ENCODE data around the gene VSIG2. TPM values are rescaled to one million over a fixed set of nuclear protein-coding genes. Genes with fewer than 3 reads are reported as not detected.

Gene VSIG2
- total and polyA plus RNA-seq, 2 donors (not counting 3 experiments of a cell fraction or from before 2014, with no cell fraction given), result 1.2 to 7.0 TPM

GRCh38 chr11:124742555-124742954 is 9.5 kb downstream of the VSIG2 start:
- no peak overlapping the region for H3K4me3 ChIP-seq (replicated peaks in 1 of 3; ENCODE audit: insufficient read depth in 1 of 3, low read depth in 1 of 3, low read length in 3 of 3)
- CTCF ChIA-PET, result interaction anchor here (1.1 to 16.9 kb wide), 5 partner anchors 18 to 124 kb away, joined by 3 to 301 read pairs (median 5); partner anchors contain the start of genes ESAM, SIAE and SPA17
- no peaks in the 10 kb centered on the region for H3K27me3 ChIP-seq (ENCODE audit: control insufficient read depth in 2 of 2, insufficient read depth in 2 of 2, low read length in 2 of 2)
- peaks cover 2% of the 10 kb centered on the region for H3K79me2 ChIP-seq (ENCODE audit: control insufficient read depth, insufficient read depth, low read length)
- no peaks in the 10 kb centered on the region for H3K9me3 ChIP-seq (replicated peaks; ENCODE audit: control insufficient read depth, insufficient read depth, low read length)
- H4K20me1 ChIP-seq (replicated peaks; ENCODE audit: control insufficient read depth, extremely low read depth, insufficient read depth, low read length), result no peaks in the 10 kb centered on the region
- FAIRE-seq (no peak), DNase-seq (ENCODE audit: low read depth, low spot score) (no peak)
- dilution Hi-C loops (cut with MboI; ENCODE audit: extremely low pct_ligation_motif_present, low sequenced_read_pairs) (no loop called here), intact Hi-C loops (cut with micrococcal nuclease) (no loop called here)
- no peak for TF ChIP-seq MYC (IDR thresholded peaks at IDR 0.05; ENCODE audit: low read depth, low read length)
- TF ChIP-seq FOS (IDR thresholded peaks at IDR 0.05; ENCODE audit: borderline replicate concordance, insufficient read depth, low read length), result no peak
- no peak for TF ChIP-seq JUN (IDR thresholded peaks at IDR 0.05; ENCODE audit: borderline replicate concordance, insufficient read depth, insufficient read length, low read depth)
- no peak for TF ChIP-seq EZH2 (IDR thresholded peaks at IDR 0.05; ENCODE audit: borderline replicate concordance, low read depth, low read length, severe bottlenecking)
- no peak for TF ChIP-seq CTCF (IDR thresholded peaks at IDR 0.05; ENCODE audit: extremely low read depth in 1 of 2, insufficient read depth in 1 of 2, low read depth in 1 of 2, low read length in 2 of 2)
- no peak for TF ChIP-seq POLR2AphosphoS5 (IDR thresholded peaks at IDR 0.05; ENCODE audit: insufficient read depth, low read depth, low read length)
- no peak for TF ChIP-seq POLR2A (IDR thresholded peaks at IDR 0.05; ENCODE audit: low read depth, low read length)
- no peak for TF ChIP-seq GATA2 (IDR thresholded peaks at IDR 0.05; ENCODE audit: insufficient read depth, insufficient read length, low read depth, low read length)
- TF ChIP-seq MAX (IDR thresholded peaks at IDR 0.05; ENCODE audit: insufficient read depth, insufficient read length), result no peak
- H3K27ac ChIP-seq (ENCODE audit: insufficient read depth, low read depth, low read length), result no peak overlapping the region
- no peaks in the 10 kb centered on the region for H3K9me1 ChIP-seq (replicated peaks; ENCODE audit: control insufficient read depth, extremely low read depth, insufficient read depth, low read length)
- POLR2A ChIA-PET, result no interaction called here
- H2AFZ ChIP-seq (ENCODE audit: low read depth, low read length), result no peak overlapping the region
- no peak overlapping the region for H3K9ac ChIP-seq (replicated peaks; ENCODE audit: extremely low read depth, insufficient read depth, low read length)
- no peaks in the 10 kb centered on the region for H3K36me3 ChIP-seq (ENCODE audit: control insufficient read depth in 2 of 2, extremely low read depth in 1 of 2, insufficient read depth in 2 of 2, low read length in 2 of 2)
- H3K4me1 ChIP-seq (ENCODE audit: control insufficient read depth, extremely low read depth, insufficient read depth, low read length), result peaks cover 21% of the 10 kb centered on the region
- no TSS peak for BruUV-seq (replicated peaks)
- H3K4me2 ChIP-seq (ENCODE audit: insufficient read depth, low read length), result no peak overlapping the region
